GM19238 (cell line): ENCODE data around the gene SPRR5.

ENCODE experiments used
- DNase-seq: peaks from one replicate; pipeline ENCODE4 v3.0.0; 2011; ENCODE audit warnings: low spot score; ENCODE audit not compliant: insufficient read length

SPRR5 gene

DNA sequence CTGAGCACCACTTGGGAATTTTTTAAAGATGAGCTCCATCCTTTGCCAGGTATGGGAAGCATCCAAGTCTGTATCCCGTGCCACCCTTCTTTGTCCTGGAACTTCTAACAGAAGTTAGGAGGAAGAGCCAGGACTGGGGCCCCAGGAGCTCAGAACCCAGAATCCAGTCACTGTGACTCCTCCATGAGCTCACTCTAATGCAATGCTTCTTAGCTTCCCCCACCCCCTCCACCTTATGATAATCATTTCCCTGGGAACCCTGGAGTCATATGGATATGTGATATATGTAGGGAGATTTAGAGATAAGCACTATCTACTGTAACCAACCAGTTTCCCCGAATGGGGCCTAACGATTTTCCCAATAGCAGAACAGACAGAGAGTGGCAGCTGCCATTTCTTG, 758 bp upstream of the SPRR5 start:
- no peak for DNase-seq

DNA sequence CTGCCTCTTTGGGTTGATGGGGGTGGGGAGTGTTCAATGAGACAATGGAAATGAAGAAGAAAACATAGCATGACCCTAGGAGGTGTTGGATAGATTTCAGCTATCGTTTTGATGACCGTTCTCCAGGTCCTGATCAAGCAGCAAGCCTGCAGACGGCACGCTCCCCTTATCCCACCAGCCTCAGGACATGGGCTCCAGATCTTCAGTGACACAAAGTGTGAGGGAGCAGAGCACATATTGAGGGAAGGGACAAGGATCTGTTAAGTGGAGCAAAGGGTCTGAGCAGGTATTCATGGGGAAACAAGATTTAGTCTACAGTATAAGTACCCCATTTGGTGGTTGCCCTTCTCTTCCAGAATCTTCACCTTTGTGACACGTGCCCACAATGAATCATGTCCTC, 4.7 kb downstream of the SPRR5 start:
- no peak for DNase-seq

- no peak for DNase-seq
Observed at GRCh38 chr1:152953761-152954160, 6.8 kb downstream of the SPRR5 start.

DNA sequence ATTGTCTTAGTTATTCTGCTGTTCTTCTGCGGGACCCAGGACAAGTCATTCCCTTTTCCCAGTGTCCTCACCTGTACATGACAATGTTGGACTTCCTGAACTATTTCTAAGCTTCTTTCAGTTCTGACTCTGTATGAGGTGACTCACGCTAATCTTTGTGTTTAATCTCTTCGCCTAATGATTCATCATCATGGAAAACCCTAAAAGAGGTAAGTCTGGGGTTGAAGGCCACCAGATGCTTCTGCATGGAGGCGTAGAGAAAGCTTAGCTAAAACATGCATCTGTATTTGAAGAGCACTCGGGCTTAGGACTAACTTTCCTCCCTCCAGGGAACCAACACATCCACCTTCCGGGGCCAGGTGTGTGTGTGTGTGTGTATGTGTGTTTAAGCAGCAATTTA, 7.4 kb downstream of the SPRR5 start:
- DNase-seq = no peak

GRCh38 chr1:152957561-152957960, 10.6 kb downstream of the SPRR5 start:
- DNase-seq = no peak

DNA sequence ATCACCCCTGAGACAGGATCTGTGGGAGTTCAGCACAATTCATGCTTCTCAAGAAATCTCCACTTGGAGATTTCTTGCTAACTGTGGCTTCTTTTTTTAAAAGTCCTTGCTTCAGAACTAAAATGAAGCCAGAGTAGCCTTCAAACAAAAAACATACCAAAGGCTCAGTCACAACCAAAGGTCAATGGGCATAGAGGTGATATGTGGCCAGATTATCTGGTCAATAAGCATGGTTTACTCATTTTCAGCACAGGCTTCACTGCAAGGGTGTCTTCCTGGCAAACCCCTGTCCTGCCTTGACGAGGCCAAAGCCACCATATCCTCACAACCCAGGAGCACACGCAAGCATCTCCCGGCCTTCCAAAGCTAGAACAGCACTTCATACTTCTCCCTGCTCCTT, 12.3 kb downstream of the SPRR5 start:
- DNase-seq = no peak

GRCh38 chr1:152959801-152960451, 12.9 kb downstream of the SPRR5 start:
- DNase-seq = no peak

- DNase-seq = no peak
Observed at GRCh38 chr1:152960452-152961044, 13.5 kb downstream of the SPRR5 start.

DNA sequence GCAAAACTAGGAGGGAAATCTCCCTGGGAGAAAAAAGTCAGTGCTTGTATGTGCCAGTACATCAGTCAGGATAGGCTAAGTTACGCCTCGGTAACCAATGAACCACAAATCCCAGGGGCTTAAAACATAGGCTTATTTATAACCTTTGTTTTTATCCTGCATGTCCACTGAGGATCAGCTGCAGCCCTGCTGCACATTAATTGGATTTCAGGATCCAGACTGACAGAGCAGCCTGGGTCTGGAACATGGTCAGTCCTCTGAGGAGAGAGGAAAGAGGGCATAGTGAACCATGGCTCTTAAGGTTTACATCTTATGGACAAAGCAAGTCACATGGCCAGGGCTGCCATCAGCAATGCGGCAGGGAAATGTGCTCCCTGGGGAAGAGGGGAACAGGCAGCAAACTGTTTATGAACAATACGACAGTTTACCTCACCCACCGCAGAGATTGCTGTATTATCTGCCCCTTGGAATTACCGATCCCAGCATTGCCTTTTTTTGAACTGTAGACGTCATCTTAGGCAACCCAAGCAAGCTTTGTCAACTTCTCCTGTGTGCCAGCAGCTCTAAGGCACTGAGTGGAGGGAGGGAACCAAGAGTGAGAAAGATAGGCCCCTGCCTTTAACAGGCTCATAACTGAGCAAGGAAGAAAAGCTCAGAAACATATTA, 14.4 kb downstream of the SPRR5 start:
- DNase-seq = no peak

DNA sequence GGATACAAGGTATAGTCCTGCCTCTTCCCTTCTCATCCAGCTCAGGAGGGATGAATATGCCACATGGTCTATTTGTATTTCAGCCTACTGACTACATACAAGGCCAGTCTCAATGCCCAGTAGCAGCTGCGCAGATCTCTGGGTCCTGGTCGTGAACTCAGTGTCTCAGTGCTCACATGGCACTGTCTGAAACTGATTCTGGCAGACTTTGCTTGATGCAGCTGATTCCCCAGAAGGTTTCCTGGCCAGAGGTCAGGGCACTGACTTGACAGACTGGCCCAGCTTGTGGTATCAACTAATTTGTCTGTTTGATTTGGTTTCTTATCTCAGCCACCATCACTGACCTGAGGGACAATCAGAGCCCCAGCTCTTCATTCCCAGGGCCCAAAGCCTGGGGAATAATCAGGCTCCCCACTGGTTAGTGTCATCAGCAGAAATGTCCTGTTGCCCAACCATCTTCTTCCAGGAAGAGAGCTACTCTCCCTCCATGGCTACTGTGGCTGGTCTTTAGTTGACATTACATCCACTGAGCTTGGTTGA, 15.9 kb downstream of the SPRR5 start:
- no peak for DNase-seq

GRCh38 chr1:152964536-152964935, 17.5 kb downstream of the SPRR5 start:
- no peak for DNase-seq

DNA sequence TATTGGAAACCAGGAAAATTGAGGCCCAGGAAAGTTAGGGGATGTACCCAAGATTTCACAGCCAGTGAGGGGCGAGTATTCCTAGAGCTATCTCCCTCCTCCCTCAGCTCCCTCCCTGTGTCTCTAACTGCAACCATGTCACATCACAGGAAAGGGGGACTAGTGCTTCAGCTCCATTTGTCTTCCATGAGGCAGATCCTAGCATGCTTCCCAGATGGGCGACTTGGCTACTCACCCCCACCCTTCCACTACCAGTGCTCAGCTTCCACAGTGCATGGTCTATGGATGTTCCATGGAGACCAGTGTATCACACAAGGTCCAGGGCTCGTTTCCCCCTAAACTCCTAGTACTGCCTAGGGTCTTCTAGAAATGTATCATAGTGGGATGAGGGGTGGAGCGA, 18.8 kb downstream of the SPRR5 start:
- no peak for DNase-seq

- no peak for DNase-seq
Observed at GRCh38 chr1:152967201-152967600, 20.2 kb downstream of the SPRR5 start.

DNA sequence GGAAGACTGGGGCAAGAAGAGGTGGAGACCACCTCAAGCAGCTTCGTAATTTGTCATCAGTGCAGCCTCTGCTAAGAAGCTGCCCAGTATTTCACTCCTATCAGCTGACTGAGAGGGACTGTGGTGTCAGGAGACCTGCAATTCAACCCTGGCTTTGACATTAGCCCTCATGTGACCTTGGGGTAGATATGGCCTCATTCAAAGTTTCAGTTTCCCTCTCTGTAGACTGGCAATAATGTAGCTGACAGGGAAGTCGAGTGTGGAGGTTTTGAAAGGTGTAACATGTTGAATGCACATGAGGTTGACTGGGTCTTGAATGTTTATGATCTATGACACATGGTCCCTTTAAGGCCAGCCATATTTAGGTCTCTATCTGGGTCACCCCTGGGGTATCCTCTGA, 21.2 kb downstream of the SPRR5 start:
- no peak for DNase-seq

DNA sequence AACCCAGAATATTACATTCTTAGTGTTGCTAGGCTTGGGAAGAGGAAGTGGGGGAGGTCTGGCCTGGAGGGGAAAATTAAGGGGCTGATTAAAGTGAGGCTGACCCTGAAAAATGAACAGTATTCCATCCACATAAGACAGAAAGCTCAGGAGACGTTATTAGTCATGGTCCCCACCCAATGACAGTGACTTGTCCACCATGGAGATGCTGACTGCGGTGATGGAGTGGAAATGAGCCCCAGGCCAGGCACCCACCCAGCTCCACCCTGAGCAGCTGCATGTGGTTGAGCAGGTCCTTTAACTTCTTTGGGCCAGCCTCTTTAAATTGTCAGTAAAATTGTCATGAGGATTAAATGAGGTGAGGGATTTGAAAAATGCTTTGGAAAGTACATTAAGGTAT, 22.0 kb downstream of the SPRR5 start:
- no peak for DNase-seq

- no peak for DNase-seq
Observed at GRCh38 chr1:152970495-152970894, 23.5 kb downstream of the SPRR5 start, which contains the start of gene SPRR4. Gene SPRR4, plus strand, starts transcription at chr1:152970648. Its CDS starts 1,243 bp downstream, at chr1:152971891.

- DNase-seq = no peak
Observed at GRCh38 chr1:152972196-152972886, 25.3 kb downstream of the SPRR5 start.

- DNase-seq = no peak
Observed at GRCh38 chr1:152976688-152977087, 29.7 kb downstream of the SPRR5 start.

- DNase-seq = no peak
Observed at GRCh38 chr1:152977614-152978013, 30.6 kb downstream of the SPRR5 start.

DNA sequence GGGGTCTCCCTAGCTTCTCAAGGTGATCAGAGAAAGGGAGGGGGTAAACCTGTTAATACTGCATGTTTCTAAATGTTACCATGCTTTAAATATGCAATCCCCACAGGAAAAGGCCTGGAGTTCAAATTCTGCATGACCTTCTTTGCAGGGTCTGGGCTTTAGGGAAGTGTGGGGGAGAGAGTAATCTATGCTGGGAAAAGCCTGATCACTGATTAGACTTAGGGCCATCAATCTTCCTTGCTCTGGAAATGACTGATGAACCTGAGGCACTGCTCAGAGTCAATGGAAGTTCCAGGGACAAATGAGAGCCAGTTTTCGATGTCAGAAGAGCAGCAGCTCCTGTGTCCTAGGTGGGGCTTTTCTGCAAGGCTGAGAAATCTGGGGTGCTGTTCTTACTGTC, 33.7 kb downstream of the SPRR5 start:
- no peak for DNase-seq

DNA sequence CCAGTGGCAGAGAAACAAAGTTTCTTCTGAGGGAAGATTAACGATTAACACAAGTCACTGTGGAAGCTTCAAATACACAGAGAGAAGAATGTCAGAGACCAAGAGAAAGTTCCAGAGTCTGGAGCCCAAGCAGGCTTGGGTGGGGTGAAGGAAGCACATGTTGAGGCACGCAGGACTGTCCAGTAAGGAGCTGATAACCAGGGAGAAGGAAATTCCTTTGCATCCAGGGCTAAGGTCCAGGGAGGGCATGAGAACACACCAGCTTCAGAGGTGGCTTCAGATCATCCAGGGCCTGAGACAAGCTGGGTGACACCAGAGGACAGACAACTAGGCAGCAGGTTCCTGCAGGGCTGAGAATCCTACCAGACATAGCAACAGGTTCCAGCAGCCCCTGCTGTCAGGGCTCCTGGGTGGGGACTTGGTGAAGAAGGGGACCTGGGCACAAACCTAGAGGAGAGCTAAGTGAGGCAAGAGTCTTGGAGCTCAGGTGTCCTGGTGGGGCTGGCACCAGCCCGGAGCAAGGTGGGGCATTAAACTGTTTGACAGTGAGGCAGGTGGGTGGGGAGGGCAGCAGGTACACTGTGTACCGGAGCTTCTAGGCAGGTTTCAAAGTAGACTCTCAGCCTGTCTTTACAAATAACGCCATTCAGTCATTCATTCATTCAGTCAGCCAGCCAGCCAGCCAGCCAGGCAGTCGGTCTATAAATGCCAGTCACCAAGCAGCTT, 34.3 kb downstream of the SPRR5 start:
- DNase-seq = no peak
